ENCODE results near the gene CEP83. TPM values are rescaled to one million over a fixed set of nuclear protein-coding genes. Genes with fewer than 3 reads are reported as not detected.
A peak's percentile ranks its signal among the peaks of the same experiment; 100 is the strongest.
"Not testable (repeated sequence)": the region's sequence is repeated elsewhere in the genome, so short reads cannot be mapped to it uniquely, and the experiment has no call there.

Gene CEP83
- total RNA-seq, 3 donors from 2014 or later, result 13.3 to 30.0 (median 23.3) TPM

DNA sequence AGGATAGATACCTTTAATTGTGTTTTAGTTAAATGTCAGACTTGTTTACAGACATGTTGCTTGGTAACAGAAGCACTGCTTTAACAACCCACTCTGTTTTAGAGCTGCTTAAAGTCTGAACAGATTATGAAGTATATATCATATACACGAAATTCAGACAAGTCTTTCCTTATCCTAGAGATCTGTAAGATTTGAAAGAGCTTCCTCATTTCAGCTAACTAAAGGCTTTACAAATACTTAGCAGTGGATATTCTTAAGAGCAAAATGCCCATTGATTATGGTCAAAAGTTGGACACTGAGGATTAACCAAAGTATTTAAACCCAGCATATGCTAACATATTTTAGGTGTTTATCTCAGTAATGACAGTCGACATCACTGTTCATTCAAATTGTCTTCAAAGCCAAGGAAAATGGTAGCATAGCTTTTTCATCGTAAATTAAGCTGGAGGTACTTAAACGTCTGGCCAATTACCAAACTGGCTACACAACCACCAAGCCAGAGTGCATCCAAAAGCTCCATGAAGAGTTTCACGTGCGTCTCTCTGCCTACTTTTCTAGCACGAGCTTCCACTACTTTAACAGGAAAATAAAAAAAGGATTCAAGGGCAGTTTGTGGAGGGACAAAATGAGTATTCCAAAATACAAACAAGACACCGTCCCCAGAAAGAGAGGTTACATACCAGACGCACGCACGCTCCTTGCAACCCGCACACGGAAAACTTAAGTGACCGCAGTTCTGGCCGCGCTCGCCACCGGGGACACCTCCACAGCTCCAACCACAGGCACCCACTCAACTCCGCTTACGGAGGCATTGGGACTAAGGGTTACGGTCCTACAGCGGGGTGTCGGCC lies 565 bp downstream of the CEP83 start:
- Histone ChIP-seq H3K27ac (peak overlapping the region; percentile 89 to 96), H3K36me3 (no peaks in the 10 kb centered on the region), H3K4me3 (peak overlapping the region; percentile 77 to 86 (median 85)), H3K27me3 (no peaks in the 10 kb centered on the region), H3K4me1 (no peaks in the 10 kb centered on the region), H3K9me3 (no peaks in the 10 kb centered on the region)
- TF ChIP-seq POLR2AphosphoS5 (IDR thresholded peaks at IDR 0.05) (no peak), POLR2A (IDR thresholded peaks at IDR 0.05) (no peak)
- TF ChIP-seq, protein P1, sequence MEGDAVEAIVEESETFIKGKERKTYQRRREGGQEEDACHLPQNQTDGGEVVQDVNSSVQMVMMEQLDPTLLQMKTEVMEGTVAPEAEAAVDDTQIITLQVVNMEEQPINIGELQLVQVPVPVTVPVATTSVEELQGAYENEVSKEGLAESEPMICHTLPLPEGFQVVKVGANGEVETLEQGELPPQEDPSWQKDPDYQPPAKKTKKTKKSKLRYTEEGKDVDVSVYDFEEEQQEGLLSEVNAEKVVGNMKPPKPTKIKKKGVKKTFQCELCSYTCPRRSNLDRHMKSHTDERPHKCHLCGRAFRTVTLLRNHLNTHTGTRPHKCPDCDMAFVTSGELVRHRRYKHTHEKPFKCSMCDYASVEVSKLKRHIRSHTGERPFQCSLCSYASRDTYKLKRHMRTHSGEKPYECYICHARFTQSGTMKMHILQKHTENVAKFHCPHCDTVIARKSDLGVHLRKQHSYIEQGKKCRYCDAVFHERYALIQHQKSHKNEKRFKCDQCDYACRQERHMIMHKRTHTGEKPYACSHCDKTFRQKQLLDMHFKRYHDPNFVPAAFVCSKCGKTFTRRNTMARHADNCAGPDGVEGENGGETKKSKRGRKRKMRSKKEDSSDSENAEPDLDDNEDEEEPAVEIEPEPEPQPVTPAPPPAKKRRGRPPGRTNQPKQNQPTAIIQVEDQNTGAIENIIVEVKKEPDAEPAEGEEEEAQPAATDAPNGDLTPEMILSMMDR (IDR thresholded peaks at IDR 0.05), result no peak
- intact Hi-C loops (cut with DNase I; ENCODE audit: low total_unique reads), result no loop called here
- DNase-seq (ENCODE audit: low spot score in 2 of 2), result no peak

DNA sequence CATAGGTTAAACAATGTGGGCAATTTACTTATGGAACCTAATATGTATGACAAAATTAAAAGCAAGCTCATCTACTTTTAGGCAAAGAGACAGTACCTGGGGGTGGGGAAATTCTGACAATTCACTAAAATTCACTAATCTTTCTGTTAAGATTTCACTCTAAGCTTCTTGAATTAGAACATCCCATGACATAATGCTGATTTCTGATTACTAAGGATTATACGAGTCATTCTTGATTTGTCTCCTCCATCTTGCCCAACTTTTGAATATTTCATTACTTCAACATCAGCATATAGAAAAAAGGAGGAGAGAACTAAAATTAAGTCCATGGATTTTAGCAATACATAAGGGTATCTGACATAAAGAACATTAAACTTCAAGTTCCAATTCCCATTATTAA lies 2.4 kb downstream of the CEP83 start:
- intact Hi-C loops (cut with DNase I; ENCODE audit: low total_unique reads), result no loop called here

DNA sequence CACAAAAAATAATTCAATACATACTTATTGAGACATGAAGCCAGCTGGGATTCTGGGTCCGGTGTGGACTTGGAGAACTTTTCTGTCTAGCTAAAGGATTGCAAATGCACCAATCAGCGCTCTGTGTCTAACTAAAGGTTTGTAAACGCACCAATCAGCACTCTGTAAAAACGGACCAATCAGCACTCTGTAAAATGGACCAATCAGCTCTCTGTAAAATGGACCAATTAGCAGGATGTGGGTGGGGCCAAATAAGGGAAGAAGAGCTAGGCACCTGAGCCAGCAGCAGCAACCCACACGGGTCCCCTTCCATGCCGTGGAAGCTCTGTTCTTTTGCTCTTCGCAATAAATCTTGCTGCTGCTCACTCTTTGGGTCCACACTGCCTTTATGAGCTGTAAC lies 5.3 kb downstream of the CEP83 start:
- not testable (repeated sequence) for H3K4me1 ChIP-seq; H3K9me3 ChIP-seq; H3K27ac ChIP-seq; H3K36me3 ChIP-seq; DNase-seq (ENCODE audit: low spot score in 2 of 2); H3K4me3 ChIP-seq; H3K27me3 ChIP-seq
- intact Hi-C loops (cut with DNase I; ENCODE audit: low total_unique reads), result loop anchor here (2.0 kb wide), 1 partner anchor 44 kb away; no protein-coding TSS in a partner anchor

More for the DNA sequence above, 2.4 kb downstream of the CEP83 start:
- DNase-seq (ENCODE audit: low spot score in 2 of 2), result no peak
- no peak overlapping the region for H3K27ac ChIP-seq
- no peaks in the 10 kb centered on the region for H3K27me3 ChIP-seq
- no peak overlapping the region for H3K4me3 ChIP-seq
- H3K36me3 ChIP-seq, result no peaks in the 10 kb centered on the region
- H3K9me3 ChIP-seq, result no peaks in the 10 kb centered on the region
- no peak for TF ChIP-seq POLR2A (IDR thresholded peaks at IDR 0.05)
- TF ChIP-seq, protein P1 (IDR thresholded peaks at IDR 0.05), result no peak
- no peak for TF ChIP-seq POLR2AphosphoS5 (IDR thresholded peaks at IDR 0.05)
- no peaks in the 10 kb centered on the region for H3K4me1 ChIP-seq

DNA sequence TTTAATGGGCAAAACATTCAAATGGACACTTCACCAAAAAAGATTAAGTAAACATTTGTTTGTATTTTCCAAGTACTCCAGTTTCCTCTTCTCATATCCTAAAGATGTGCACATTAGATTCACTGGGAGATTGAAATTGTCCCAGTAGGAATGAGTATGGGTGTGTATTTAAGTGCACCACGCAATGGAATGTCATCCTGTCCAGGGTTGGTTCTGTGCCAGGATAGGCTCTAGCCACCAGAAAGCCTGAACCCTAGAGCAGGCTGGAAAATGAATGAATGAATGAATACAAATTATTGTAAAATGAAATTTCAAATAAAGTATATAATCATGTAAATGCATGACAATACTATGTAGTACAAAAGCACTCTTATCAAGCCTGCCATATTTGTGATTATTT lies 14.0 kb downstream of the CEP83 start:
- Histone ChIP-seq H3K9me3 (peaks cover 0 to 14% of the 10 kb centered on the region in 2 donors), H3K27me3 (no peaks in the 10 kb centered on the region), H3K4me1 (no peaks in the 10 kb centered on the region), H3K4me3 (no peak overlapping the region), H3K27ac (no peak overlapping the region), H3K36me3 (no peaks in the 10 kb centered on the region)
- TF ChIP-seq POLR2A (IDR thresholded peaks at IDR 0.05) (no peak), POLR2AphosphoS5 (IDR thresholded peaks at IDR 0.05) (no peak)
- TF ChIP-seq, protein P1 (IDR thresholded peaks at IDR 0.05), result no peak
- intact Hi-C loops (cut with DNase I; ENCODE audit: low total_unique reads), result no loop called here
- no peak for DNase-seq (ENCODE audit: low spot score in 2 of 2)

DNA sequence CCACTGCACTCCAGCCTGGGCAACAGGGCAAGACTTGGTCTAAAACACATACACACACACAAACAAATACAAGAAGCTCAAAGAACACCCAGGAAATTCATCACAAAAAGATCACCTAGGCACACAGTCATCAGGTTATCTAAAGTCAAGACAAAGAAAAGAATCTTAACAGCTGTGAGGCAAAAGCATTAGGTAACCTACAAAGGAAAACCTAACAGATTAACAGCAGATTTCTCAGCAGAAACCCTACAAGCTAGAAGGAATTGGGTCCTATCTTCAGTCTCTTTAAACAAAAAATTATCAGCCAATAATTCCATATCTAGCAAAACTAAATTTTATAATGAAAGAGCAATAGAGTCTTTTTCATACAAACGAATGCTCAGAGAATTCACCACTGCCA lies 22.4 kb downstream of the CEP83 start:
- no peak for TF ChIP-seq POLR2A (IDR thresholded peaks at IDR 0.05)
- TF ChIP-seq POLR2AphosphoS5 (IDR thresholded peaks at IDR 0.05), result no peak
- TF ChIP-seq, protein P1 (IDR thresholded peaks at IDR 0.05), result no peak
- Histone ChIP-seq H3K9me3 (peaks cover 0 to 3% of the 10 kb centered on the region in 2 donors), H3K27ac (no peak overlapping the region), H3K27me3 (no peaks in the 10 kb centered on the region), H3K4me3 (no peak overlapping the region), H3K36me3 (no peaks in the 10 kb centered on the region), H3K4me1 (no peaks in the 10 kb centered on the region)
- intact Hi-C loops (cut with DNase I; ENCODE audit: low total_unique reads), result no loop called here
- DNase-seq (ENCODE audit: low spot score in 2 of 2), result no peak
